ENCODE results near the gene SEL1L. TPM values are rescaled to one million over a fixed set of nuclear protein-coding genes. Genes with fewer than 3 reads are reported as not detected.

SEL1L gene
- total and polyA plus RNA-seq, 2 of the 13 experiments (the other 11 are each of a cell fraction or from before 2014, with no cell fraction given): 15.3 to 61.0 TPM

- TF ChIP-seq ZNF414 (CRISPR knock-in tag; IDR thresholded peaks at IDR 0.05): 0 out of 2 replicates have a peak, but pooled peaks have one; percentile 26
- 0 out of 2 replicates have a peak, but pooled peaks have one; percentile 19 for TF ChIP-seq PHF8 (CRISPR knock-in tag; IDR thresholded peaks at IDR 0.05)
- no peak for TF ChIP-seq ARID5B (CRISPR knock-in tag; IDR thresholded peaks at IDR 0.05)
- TF ChIP-seq, protein P1, sequence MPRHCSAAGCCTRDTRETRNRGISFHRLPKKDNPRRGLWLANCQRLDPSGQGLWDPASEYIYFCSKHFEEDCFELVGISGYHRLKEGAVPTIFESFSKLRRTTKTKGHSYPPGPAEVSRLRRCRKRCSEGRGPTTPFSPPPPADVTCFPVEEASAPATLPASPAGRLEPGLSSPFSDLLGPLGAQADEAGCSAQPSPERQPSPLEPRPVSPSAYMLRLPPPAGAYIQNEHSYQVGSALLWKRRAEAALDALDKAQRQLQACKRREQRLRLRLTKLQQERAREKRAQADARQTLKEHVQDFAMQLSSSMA (CRISPR knock-in tag; IDR thresholded peaks at IDR 0.05): no peak
- TF ChIP-seq MTF2 (CRISPR knock-in tag; IDR thresholded peaks at IDR 0.05; ENCODE audit: borderline replicate concordance): no peak
- TF ChIP-seq, protein P2, sequence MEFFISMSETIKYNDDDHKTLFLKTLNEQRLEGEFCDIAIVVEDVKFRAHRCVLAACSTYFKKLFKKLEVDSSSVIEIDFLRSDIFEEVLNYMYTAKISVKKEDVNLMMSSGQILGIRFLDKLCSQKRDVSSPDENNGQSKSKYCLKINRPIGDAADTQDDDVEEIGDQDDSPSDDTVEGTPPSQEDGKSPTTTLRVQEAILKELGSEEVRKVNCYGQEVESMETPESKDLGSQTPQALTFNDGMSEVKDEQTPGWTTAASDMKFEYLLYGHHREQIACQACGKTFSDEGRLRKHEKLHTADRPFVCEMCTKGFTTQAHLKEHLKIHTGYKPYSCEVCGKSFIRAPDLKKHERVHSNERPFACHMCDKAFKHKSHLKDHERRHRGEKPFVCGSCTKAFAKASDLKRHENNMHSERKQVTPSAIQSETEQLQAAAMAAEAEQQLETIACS (CRISPR knock-in tag; IDR thresholded peaks at IDR 0.05): no peak
- no peak for TF ChIP-seq ZNF713 (CRISPR knock-in tag; IDR thresholded peaks at IDR 0.05)
- TF ChIP-seq, protein P3, sequence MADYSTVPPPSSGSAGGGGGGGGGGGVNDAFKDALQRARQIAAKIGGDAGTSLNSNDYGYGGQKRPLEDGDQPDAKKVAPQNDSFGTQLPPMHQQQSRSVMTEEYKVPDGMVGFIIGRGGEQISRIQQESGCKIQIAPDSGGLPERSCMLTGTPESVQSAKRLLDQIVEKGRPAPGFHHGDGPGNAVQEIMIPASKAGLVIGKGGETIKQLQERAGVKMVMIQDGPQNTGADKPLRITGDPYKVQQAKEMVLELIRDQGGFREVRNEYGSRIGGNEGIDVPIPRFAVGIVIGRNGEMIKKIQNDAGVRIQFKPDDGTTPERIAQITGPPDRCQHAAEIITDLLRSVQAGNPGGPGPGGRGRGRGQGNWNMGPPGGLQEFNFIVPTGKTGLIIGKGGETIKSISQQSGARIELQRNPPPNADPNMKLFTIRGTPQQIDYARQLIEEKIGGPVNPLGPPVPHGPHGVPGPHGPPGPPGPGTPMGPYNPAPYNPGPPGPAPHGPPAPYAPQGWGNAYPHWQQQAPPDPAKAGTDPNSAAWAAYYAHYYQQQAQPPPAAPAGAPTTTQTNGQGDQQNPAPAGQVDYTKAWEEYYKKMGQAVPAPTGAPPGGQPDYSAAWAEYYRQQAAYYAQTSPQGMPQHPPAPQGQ (CRISPR knock-in tag; IDR thresholded peaks at IDR 0.05; ENCODE audit: borderline replicate concordance): no peak
- TF ChIP-seq, protein P4, sequence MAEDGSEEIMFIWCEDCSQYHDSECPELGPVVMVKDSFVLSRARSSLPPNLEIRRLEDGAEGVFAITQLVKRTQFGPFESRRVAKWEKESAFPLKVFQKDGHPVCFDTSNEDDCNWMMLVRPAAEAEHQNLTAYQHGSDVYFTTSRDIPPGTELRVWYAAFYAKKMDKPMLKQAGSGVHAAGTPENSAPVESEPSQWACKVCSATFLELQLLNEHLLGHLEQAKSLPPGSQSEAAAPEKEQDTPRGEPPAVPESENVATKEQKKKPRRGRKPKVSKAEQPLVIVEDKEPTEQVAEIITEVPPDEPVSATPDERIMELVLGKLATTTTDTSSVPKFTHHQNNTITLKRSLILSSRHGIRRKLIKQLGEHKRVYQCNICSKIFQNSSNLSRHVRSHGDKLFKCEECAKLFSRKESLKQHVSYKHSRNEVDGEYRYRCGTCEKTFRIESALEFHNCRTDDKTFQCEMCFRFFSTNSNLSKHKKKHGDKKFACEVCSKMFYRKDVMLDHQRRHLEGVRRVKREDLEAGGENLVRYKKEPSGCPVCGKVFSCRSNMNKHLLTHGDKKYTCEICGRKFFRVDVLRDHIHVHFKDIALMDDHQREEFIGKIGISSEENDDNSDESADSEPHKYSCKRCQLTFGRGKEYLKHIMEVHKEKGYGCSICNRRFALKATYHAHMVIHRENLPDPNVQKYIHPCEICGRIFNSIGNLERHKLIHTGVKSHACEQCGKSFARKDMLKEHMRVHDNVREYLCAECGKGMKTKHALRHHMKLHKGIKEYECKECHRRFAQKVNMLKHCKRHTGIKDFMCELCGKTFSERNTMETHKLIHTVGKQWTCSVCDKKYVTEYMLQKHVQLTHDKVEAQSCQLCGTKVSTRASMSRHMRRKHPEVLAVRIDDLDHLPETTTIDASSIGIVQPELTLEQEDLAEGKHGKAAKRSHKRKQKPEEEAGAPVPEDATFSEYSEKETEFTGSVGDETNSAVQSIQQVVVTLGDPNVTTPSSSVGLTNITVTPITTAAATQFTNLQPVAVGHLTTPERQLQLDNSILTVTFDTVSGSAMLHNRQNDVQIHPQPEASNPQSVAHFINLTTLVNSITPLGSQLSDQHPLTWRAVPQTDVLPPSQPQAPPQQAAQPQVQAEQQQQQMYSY (CRISPR knock-in tag; IDR thresholded peaks at IDR 0.05): no peak
- no peak for TF ChIP-seq ZBTB25 (CRISPR knock-in tag; IDR thresholded peaks at IDR 0.05)
Measured at GRCh38 chr14:81517798-81518398, 15.8 kb downstream of the SEL1L start (continued).
